ENCODE results near the gene CAMK2B.

Gene CAMK2B

DNA sequence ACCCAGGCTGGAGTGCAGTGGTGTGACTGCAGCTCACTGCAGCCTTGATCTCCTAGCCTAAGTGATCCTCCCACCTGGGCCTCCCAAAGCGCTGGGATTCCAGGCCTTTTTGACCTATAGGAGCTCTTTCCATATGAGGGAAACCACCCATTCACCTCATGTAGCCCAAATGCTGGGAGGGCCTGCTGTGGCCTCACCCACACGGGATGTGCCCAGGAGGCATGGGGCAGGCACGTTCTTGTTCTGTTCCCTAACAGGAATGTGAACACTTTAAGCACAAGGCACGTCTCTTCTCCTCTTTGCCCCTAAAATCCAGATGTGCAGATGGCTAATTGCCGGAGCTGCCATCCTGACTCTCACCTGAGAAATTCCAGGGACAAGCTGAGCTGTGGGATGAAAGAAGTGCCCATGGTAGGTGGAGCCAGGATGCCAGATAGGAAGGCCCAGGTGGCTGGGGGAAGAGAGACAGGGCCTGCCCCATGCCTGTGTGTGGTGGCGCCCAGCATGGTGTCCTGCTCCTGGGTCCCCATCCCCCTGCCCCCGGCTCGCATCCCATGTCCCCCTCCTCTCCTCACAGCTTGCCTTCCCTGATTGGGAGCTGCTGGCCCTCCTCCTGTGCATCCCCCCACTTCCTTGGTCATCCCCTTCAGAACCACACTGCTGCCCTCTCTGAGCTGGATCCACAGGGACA lies 17.3 kb downstream of the CAMK2B start:
- no peak for DNase-seq

DNA sequence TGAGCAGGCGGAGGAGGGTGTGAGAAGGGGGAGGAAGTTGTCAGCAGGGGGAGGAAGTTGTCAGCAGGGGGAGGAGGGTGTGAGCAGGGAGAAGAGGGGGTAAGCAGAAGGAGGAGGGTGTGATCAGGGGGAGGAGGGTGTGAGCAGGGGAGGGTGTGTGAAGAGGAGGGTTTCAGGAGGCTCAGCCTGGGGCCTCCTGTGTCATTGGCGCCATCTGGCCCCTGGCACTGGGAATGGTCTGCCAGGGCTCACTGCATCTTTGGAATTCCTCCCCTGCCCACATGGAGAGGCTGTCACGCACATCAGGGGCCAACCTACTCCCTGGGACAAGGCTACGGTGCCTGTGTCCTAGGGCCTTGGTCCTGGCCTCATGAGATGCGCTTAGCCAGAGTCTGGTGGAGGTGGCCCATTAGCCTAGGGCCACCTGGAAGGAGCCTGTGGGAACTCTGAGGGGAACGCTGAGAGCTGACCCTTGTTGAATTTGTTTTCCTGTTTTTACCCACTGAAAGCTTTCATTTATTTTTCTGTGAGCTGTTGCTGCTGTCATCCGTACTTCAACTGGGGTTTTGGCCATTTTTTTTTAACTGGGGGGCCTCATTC lies 18.0 kb downstream of the CAMK2B start:
- no peak for DNase-seq

- no peak for DNase-seq
These were observed 18.8 kb downstream of the CAMK2B start for GRCh38 chr7:44306606-44307005.

DNA sequence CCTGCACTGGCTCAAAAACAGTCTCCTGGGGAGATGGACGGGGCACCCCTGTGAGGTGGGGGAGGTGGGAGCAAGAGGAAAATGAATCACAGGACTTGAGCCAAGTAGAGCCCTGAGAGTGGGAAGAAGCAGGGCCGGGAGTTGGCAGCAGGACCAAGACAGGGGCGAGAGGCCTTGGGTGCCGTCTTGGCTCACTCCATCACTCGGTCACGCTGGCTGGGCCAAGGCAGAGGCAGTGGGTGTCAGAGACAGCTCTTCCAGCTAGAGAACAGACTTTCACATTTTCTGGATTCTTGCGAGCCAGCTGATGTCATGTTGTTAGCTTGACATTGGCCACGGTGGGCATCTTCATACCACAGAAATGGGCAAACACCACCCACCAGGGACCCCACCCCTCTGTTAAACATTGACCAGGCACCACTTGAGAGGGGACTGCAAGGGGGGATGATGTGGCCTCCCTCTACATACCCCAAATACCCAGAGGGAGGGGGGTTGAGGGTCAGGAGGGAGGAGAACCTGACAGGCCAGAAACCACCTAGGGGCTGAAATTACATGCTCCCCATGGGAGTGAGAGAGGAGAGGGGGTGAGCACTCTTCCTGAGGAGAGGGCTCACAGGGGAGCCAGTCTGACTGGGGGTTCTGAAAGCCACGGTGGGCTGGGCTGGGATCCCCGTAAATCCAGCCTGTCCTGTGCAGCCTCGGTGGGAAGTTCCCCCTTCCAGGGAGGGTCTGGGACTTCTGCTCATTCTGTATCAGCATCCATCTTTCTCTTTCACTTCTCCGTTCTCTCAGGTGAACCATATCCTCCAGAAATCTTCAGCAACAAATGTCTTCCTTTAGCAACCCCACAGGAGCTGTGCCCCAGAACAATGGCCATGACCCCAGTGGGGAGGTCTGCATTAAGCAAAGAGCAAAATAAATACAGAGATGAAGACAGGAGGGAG lies 19.6 kb downstream of the CAMK2B start:
- DNase-seq = no peak

GRCh38 chr7:44294325-44295069 lies 30.9 kb downstream of the CAMK2B start:
- DNase-seq = no peak

- no peak for DNase-seq
These were observed 31.7 kb downstream of the CAMK2B start for GRCh38 chr7:44293561-44294324.

DNA sequence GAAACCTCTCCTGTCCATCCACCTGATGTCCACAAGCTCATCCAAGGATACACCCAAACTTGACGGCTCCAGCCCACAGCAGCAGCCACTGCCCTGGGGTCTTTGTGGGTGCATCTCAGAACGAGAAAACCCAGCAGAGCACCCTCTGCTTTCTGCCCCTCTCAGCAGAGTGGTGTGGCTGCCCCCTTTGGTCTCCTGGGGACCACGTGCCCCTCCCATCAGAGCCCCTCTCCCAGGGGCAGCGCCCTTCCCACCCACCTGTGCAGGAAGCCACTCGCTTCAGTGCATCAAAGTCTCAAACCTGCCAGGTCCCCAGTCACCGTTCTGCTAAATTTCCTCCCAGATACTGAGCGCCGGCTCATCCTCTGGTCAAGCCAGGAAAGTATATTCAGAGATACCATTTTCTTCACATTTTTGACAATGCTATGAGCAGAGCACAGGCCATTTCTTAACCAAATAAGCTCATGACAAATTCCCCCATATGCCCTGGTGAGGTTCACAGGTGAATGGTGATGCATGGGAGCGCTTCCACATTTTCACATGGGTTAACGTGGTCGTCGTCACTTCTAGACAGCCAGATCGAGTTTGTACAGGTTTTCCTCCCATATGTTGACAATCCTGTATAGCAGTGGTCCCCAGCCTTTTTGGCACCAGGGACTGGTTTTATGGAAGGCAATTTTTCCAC lies 32.4 kb downstream of the CAMK2B start:
- DNase-seq = no peak

DNA sequence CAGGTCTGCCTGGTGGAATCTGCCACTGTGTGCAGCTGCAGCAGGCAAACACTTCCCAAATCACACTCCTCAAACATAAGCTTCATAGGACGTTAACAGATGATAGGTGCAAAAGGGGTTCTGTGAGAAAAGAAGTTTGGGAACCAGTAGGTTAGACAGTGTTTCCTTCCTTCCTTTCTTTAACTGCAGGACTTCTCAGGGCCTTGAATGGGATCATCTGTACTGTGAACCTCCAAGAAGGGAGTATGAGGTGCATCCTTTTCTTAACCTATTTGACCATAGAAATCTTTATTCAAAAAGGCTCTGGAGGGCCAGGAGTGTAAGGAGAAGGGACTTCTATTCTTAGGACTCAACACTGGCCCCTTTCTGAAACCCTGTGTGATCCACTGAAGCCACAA lies 33.0 kb downstream of the CAMK2B start:
- DNase-seq = no peak

DNA sequence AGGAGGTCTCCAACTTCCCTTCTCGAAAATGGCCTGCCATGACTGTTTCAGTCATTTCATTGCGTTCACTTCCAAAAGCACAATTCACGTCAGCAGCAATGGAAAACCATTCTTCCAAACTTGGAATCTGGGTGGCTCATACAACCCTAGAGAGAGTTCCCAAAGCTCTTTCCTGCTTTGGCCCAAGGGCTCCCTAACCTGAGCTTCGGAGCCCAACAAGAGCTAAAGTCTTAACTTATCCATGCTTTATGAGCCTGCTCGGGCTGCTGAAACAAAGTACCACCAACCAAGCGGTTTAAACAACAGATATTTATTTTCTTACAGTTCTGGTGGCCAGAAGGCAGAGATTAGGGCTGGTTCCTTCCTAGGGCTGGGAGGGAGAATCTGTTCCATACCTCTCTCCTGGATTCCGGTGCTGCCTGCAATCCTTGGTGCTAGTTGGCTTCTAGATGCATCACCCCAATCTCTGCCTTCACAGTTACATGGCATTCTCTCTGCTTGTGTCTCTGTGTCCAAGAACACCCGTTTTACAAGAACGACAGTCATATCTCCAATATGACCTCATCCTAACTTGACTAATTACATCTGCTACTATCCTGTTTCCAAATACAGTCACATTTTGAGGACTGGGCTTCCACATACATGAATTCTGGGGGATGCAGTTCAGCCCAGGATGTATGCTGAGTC lies 33.5 kb downstream of the CAMK2B start:
- DNase-seq = no peak

DNA sequence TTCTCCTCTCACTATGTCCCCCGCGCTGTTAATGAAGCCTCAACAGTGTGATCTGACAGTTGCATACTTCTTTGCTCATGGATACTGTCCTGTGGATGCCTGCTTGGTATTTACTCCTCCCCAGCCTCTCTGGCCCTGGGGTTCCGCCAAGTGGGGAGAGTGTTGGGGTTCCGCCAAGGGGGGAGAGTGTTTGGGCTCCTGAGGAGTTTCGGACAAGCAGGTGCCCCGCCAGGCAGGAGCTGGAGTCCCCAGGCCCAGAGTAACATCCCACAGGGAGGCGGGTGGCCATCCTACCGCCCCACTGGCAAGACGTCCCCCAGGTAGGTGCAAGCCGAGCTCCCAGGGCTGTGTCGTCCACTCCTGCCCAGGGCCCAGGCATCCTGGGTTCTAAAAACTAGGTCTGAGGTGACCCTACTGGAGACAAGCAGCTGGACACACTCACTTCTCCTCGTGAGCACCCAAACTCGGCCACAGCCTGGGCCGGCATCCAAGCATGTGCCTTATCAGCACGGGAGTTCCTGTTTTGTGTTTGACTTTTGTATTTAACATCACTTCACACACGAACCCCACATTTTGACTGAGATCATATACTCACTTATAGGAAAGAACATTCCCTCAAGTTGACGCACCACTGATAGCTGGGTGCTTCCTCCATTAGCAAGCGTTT lies 34.2 kb downstream of the CAMK2B start:
- DNase-seq = no peak

DNA sequence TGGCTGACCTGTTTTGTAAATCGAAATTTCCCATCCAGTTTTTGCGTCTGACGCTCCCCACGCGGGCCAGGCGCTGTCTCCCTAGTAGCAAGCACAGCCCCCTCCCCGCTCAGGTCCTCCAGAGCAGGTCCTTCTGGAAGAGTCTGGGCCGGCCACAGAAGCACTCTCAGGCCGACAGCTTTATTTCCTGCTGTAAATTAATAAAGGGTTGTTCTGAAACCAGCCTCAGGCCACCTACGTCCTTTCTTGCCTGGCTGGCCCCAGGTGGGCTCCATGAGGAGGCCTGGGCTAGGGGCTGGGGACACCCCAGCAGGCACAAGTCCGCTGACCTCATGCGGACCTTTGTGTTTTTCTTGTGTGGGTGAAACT lies 35.2 kb downstream of the CAMK2B start:
- no peak for DNase-seq

DNA sequence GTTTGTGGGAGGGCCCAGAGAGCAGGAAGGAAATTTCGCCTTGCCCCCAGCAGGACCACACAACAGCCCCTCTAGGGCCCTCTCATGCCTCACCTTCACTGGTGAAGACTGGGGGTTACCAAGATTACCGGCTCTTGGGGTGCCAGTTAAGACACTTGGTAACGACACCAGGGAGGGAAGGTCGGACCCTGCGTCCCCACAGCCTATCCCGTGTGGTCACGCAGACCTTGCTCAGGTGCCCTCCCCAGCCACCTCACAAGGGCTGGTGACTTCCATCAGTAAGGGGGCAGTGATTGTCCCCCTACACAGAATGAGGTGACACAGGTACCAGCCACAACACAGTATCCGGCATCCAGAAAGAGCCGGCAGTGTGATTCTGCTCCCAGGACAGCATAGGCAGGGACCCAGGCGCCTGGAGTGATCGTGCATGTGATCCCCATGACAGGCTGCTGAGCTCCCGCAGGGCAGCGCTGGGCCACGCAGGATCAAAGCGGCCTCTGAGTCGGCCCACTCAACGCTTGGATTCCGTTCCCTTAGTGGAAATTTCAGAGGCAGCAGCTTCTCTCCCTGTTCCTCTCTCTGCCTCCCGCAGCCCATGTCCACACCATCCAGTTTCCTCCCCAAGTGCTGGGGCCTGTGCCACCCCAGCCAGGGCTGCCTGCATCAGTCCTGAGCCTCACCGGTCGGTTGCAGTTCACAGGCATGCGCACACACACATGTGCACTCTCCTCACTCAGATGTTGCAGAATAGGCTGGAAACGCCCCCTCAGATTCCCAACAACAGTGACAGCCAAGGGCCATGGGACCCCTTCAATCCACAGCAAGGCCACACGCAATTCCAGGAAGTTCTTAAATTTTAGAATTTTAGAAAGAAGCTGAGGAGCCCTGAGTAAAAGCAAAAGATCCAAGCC lies 35.8 kb downstream of the CAMK2B start:
- no peak for DNase-seq

DNA sequence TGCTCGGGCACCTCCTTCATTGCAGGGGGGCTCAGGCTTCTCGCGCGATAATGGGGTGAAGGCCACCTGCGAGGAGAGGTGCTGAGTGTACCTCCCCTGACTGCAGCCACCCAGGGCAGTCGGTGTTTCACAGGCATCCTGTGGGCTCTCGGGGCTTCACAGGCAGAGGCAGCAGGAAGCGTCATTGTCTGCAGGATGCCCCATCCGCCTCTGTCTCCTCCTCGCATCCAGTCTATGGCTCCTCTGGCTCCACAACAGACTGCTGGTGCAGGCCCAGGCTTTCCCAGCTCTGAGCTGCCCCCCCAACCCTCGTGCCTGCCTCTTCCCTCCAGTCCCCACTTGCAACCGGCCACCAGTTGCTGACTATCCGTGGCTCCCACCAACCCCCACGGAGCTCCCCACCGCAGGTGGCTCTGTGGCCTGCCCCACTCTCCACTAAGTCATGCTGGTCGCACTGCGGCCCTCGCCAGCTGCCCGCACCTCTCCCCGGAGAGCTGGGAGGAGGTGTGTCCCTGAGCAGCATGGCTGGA lies 36.5 kb downstream of the CAMK2B start:
- no peak for DNase-seq

- no peak for DNase-seq
These were observed 37.1 kb downstream of the CAMK2B start for GRCh38 chr7:44288381-44288685.

GRCh38 chr7:44287488-44288380 lies 37.7 kb downstream of the CAMK2B start:
- DNase-seq = no peak

DNA sequence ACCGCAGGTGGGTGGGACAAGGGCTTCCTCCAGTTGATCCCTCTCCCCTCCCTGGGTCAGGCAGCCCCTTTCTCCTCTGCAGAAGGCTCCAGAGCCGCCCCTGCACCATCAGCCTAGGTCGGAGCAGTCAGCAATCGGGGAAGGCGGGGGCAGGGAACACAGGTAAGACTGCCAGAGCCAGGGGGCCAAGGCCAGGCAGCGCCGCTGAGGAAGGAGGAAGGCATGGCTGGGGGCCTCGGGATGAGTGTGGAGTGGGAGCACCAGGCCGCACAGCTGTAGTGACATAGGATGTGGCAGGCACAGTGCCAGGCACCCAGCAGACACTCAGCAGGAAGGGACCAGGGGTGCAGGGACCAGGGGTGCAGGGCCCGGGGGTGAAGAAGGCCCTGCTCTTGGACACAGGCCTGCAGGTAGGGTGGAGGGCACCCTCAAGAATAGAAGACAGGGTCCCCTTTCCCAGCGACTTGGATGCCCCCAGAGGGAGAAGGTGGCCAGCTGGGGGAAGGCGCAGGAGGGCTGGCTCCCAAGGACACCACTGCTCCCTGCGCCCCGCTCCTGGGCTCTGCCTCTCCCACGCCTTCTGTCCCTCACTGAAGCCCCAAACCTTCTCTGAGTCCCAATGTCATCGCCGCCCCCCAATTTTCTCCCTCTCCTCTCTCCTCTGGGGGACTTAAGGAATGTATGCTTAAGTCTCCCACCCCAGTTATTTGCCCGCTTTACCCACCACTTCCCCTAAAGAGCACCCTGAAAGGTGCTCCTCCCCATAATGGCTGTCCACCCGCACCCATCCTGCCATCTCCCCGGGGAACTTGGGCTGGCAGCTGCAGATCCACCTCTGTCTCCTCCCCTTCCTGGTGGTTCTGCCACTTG lies 38.5 kb downstream of the CAMK2B start:
- DNase-seq = no peak

DNA sequence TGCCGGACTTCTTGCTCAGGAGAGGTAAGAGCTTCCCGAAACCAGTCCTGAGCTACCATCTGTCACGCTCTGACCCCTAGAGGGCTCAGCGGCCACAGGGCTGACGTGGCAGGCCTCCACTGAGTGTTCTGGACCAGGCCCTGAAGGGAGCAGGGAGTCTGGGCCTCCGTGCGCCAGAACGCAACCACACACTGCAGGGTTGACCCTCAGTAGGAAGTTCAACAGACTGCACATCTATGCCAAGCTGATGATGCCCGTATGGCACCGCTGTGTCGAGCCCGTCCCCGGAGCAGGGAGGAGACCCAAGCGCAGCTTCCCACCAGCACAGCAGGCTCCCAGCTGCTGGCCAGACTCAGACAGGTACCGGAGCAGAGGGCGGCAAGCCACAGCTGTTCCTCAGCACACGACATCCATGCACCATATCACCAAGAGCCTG lies 39.2 kb downstream of the CAMK2B start:
- DNase-seq = no peak

Data from stimulated activated CD4-positive, alpha-beta T cell treated with anti-CD3 and anti-CD28 coated beads, Interleukin-2, amount 100 ng/mL, for 48 hours (primary cell).